ENCODE results near the gene CLIC1. TPM values are rescaled to one million over a fixed set of nuclear protein-coding genes. Genes with fewer than 3 reads are reported as not detected.

The CLIC1 gene
- total RNA-seq (100 to 1,000 TPM in 6 of 9 donors, 10 to 100 TPM in 3; 72.5 to 310 (median 124) TPM), polyA plus RNA-seq (100 to 1,000 TPM in 1 of 2 donors, 10 to 100 TPM in 1; 68.0 to 392 TPM)
- long read RNA-seq, donor 1, transcript CLIC1-208 (6 exons, 1,254 nt): major isoform, 64 of 72 reads
- long read RNA-seq, donor 1, partial matches to known transcripts: 4 of 72 reads
- long read RNA-seq, donor 1, other reads (novel, unspliced or antisense): 3 of 72 reads
- long read RNA-seq, donor 2, transcript CLIC1-208 (6 exons, 1,254 nt): major isoform, 337 of 353 reads
- long read RNA-seq, donor 2, transcript CLIC1-210 (7 exons, 1,098 nt): minor isoform, 6 of 353 reads
- long read RNA-seq, donor 2, partial matches to known transcripts: 7 of 353 reads
- long read RNA-seq, donor 2, other reads (novel, unspliced or antisense): 3 of 353 reads
- long read RNA-seq, donor 3, transcript CLIC1-208 (6 exons, 1,254 nt): major isoform, 152 of 168 reads
- long read RNA-seq, donor 3, partial matches to known transcripts: 10 of 168 reads
- long read RNA-seq, donor 3, other reads (novel, unspliced or antisense): 5 of 168 reads

DNA sequence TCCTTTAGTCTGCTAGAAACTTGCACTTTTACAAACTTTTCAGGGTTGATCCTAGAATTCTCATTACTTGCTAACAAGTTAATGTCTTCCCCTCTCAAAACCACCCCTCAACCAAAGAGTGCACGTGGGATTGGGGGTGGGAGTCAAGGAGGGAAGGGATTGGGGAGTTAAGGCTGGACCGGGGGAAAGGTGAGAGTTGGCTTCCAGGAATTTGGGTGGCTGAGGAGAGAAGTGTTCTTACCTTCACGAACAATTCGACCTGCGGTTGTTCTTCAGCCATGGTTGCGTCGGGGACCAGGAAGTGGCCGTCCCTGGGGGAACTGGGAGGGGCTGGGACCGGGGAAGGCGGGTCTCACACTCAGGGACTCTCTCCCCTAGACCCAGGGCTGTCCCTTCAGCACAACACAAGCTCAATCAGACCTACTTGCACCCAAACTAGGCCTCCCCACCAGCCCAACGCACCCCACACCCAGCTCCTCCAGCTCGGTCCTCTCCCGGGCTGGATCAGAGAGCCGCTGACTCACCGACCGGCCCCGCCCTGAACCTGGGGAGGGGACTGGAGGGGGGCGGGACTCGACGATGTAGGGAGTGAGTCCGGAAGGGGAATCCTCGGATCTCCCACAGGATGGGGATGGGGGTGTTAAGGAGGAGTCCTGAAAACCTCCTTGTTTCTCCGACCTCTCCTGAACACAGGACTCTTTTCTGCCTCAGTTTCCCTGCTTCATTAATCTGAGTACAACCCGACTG, at the start of gene CLIC1:
Gene CLIC1 (minus strand): TSS at position 510 of the 747 bp plus-strand sequence. CDS start 230 bp downstream, at position 280.
- intact Hi-C loops (cut with DNase I): loop anchor here in 4 of 10 donors (5.0 to 10.0 kb wide), 5 partner anchors 34 to 99 kb away; partner anchors contain the start of genes ABHD16A (in 1 of the 4), HSPA1B (in 1 of the 4) and VARS1 (in 1 of the 4)
- Histone ChIP-seq H3K27ac (peak within 1 kb of the TSS; percentile 69 to 99 (median 92)), H3K27me3 (no peaks in the 10 kb centered on the region), H3K4me3 (peak within 1 kb of the TSS; percentile 40 to 91 (median 78)), H3K36me3 (peaks cover 3 to 34% (median 29%) of the 10 kb centered on the region in 9 donors), H3K9me3 (no peaks in the 10 kb centered on the region), H3K4me1 (peaks cover 5 to 75% (median 49%) of the 10 kb centered on the region in 12 donors)
- ATAC-seq (peak; percentile 44 to 75 (median 70)), DNase-seq (peak; percentile 87 to 92 (median 89))
- WGBS, 4 donors: 0 to 2% (median 1%) methylated on average over 18 to 24 of the region's 24 CpGs
- peak in 1 of 2 donors; percentile 95 for TF ChIP-seq POLR2A (IDR thresholded peaks at IDR 0.05)
- TF ChIP-seq, protein P1, sequence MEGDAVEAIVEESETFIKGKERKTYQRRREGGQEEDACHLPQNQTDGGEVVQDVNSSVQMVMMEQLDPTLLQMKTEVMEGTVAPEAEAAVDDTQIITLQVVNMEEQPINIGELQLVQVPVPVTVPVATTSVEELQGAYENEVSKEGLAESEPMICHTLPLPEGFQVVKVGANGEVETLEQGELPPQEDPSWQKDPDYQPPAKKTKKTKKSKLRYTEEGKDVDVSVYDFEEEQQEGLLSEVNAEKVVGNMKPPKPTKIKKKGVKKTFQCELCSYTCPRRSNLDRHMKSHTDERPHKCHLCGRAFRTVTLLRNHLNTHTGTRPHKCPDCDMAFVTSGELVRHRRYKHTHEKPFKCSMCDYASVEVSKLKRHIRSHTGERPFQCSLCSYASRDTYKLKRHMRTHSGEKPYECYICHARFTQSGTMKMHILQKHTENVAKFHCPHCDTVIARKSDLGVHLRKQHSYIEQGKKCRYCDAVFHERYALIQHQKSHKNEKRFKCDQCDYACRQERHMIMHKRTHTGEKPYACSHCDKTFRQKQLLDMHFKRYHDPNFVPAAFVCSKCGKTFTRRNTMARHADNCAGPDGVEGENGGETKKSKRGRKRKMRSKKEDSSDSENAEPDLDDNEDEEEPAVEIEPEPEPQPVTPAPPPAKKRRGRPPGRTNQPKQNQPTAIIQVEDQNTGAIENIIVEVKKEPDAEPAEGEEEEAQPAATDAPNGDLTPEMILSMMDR (IDR thresholded peaks at IDR 0.05): no peak

DNA sequence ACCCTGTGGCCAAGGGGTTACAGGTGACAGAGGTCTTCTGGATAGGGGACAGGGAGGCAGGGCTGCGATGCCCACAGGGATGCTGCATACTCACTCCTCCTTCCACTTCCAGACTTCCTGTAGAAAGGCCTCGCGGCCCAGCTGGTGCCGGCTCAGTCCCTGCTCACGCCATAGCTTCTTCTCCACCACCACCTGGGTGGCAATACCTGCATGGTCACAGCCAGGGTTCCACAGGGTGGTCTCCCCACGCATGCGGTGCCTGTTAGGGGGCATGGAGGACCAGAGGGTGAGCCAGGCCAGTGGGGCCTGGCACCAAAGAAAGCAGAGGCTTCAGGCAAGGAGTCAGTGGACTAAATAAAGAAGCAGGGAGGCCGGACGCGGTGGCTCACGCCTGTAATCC, 49.1 kb upstream of the CLIC1 start:
- H3K27me3 ChIP-seq: no peaks in the 10 kb centered on the region
- no peaks in the 10 kb centered on the region for H3K9me3 ChIP-seq
- H3K4me1 ChIP-seq: no peaks in the 10 kb centered on the region
- peaks cover 0 to 81% (median 65%) of the 10 kb centered on the region in 9 donors for H3K36me3 ChIP-seq
- TF ChIP-seq POLR2A (IDR thresholded peaks at IDR 0.05): no peak
- TF ChIP-seq, protein P1 (IDR thresholded peaks at IDR 0.05): no peak
- DNase-seq: no peak
- no peak for ATAC-seq
- no peak overlapping the region for H3K27ac ChIP-seq
- H3K4me3 ChIP-seq: no peak overlapping the region
- WGBS, 4 donors: 96 to 98% (median 96%) methylated on average over 10 to 11 of the region's 11 CpGs
- intact Hi-C loops (cut with DNase I): no loop called here

DNA sequence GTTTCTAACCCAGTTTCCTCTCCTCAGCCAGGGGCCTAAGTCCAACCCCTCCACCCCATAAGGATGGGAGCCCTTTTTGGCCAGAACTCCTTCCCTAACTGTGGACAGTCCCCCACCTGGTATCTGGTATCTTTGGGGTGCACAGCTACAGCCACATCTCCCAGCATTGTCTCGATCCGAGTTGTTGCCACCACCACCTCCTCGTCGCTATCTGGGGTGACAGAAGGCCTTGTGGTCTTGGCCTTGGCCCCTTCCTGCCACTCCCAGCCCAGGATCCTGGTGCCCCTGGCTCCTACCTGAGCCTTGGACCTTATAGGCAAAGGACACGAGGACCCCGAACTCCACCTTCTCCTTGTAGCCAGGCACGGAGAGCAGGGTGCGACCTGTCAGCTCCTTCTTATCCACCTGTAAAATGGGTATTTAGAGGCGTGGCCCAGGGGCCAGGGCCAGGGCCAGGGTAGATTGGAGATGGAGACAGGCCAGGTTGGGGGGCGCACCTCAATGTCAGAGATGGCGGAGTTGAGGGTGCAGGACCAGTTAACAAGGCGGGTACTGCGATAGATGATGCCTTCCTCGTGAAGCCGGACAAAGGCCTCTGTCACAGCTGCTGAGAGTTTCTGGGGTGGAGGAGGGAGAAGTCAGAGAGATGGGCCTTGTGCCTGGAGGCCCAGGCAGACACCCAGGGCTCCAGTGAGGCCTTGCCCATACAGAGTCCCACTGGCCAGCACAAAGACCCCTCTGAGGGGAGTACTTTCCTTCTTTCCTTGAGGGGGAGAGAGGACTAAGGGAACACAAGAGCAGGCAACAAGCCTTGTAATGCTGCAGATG, 48.0 kb upstream of the CLIC1 start:
- peaks cover 0 to 83% (median 69%) of the 10 kb centered on the region in 9 donors for H3K36me3 ChIP-seq
- DNase-seq: peak in 1 of 5 donors; percentile 11
- WGBS, 4 donors: 93 to 96% (median 96%) methylated on average over 15 of the region's 15 CpGs

More for the DNA sequence above, 48.0 kb upstream of the CLIC1 start:
- no peak for TF ChIP-seq POLR2A (IDR thresholded peaks at IDR 0.05)
- TF ChIP-seq, protein P1 (IDR thresholded peaks at IDR 0.05): no peak
- H3K27me3 ChIP-seq: no peaks in the 10 kb centered on the region
- no peak for ATAC-seq
- no peak overlapping the region for H3K4me3 ChIP-seq
- H3K9me3 ChIP-seq: no peaks in the 10 kb centered on the region
- no peaks in the 10 kb centered on the region for H3K4me1 ChIP-seq
- intact Hi-C loops (cut with DNase I): no loop called here
- no peak overlapping the region for H3K27ac ChIP-seq
